K562 (cell line): ENCODE results near the gene RNPEP. TPM values are rescaled to one million over a fixed set of nuclear protein-coding genes. Genes with fewer than 3 reads are reported as not detected.

Source experiments
- ATAC-seq: fragments of 200-7000 bp; cut with Tn5 transposase; 3 replicates; pipeline ENCODE4 v1.9.1; 2020; ENCODE audit warnings: moderate library complexity
- BruUV-seq: library from RNA; stranded (reverse); fragments of 400-500 nt; replicated peaks from 2 replicates; lab custom pipeline; 2021; lab: Mats Ljungman, UMichigan
- CTCF ChIA-PET: fragments of 300-600 bp; formaldehyde crosslinking; extraction: SDS; loops from one replicate; lab custom pipeline; 2021; ENCODE audit warnings: low intra/inter-chr PET ratio; lab: Yijun Ruan, JAX
- POLR2A ChIA-PET: fragments of 300-600, 350-650 bp; sonication (Branson Sonifier 250); formaldehyde crosslinking; extraction: SDS; loops from one replicate; lab custom pipeline; 2021; ENCODE audit warnings: antibody characterized with exemption, inconsistent platforms; lab: Yijun Ruan, JAX
- DNase-seq, 4 experiments: peaks; one replicate each; pipeline versions ENCODE4 v3.0.0 to v3.0.0-alpha.2; 2011 to 2018; ENCODE audit warnings: low spot score in 3 of 4, mixed read lengths in 3 of 4; ENCODE audit errors: extremely low read depth in 1 of 4
- FAIRE-seq: peaks from 2 replicates; lab custom pipeline; 2011; peaks lifted over from hg19 to GRCh38; lab: Jason Lieb, UNC
- H2AFZ ChIP-seq: 2 replicates; pipeline ENCODE4 v1.6.0; 2011; ENCODE audit warnings: low read depth, low read length, control low read depth, inconsistent platforms
- H3K27ac ChIP-seq: fragments of 200-600 bp; 3 replicates; pipeline ENCODE4 v1.8.0; 2011; ENCODE audit warnings: low read depth, mild to moderate bottlenecking, control low read depth, inconsistent platforms, low read length, moderate library complexity, mixed read lengths; ENCODE audit errors: extremely low read depth
- H3K27me3 ChIP-seq, 2 experiments: fragments of 300-600 bp in 1 of 2; 2 replicates in 1 of 2; 3 replicates in 1 of 2; pipeline versions ENCODE4 v1.6.0 to v1.8.0; 2011; ENCODE audit warnings: inconsistent platforms in 2 of 2, low read length in 2 of 2, mild to moderate bottlenecking in 1 of 2, mixed read lengths in 1 of 2, moderate library complexity in 1 of 2; ENCODE audit not compliant: control insufficient read depth in 2 of 2, insufficient read depth in 2 of 2
- H3K36me3 ChIP-seq: fragments of 300-600 bp; 3 replicates; pipeline ENCODE4 v1.8.0; 2011; ENCODE audit warnings: mild to moderate bottlenecking, low read length, inconsistent platforms; ENCODE audit not compliant: control insufficient read depth, insufficient read depth
- H3K4me1 ChIP-seq, 2 experiments: fragments of 200-600 bp in 1 of 2; replicated peaks in 1 of 2; 2 replicates in 1 of 2; 3 replicates in 1 of 2; pipeline versions ENCODE4 v1.5.1 to v1.8.0; 2011; ENCODE audit warnings: inconsistent platforms in 2 of 2, low read length in 2 of 2, mild to moderate bottlenecking in 1 of 2, mixed read lengths in 1 of 2, moderate library complexity in 1 of 2; ENCODE audit not compliant: control insufficient read depth in 2 of 2, insufficient read depth in 2 of 2
- H3K4me2 ChIP-seq: 2 replicates; pipeline ENCODE4 v1.6.1; 2011; ENCODE audit warnings: low read length, control low read depth, inconsistent platforms, mixed read lengths; ENCODE audit not compliant: insufficient read depth
- H3K4me3 ChIP-seq: fragments of 200-600 bp; sonication (generic), shearing (Covaris generic); 2 replicates; pipeline ENCODE4 v1.5.1; 2016; ENCODE audit warnings: control low read depth, inconsistent platforms
- H3K79me2 ChIP-seq: fragments of 200-600 bp; 3 replicates; pipeline ENCODE4 v1.8.0; 2011; ENCODE audit warnings: low read length, inconsistent platforms; ENCODE audit not compliant: control insufficient read depth, insufficient read depth
- H3K9ac ChIP-seq, 2 experiments: 2 replicates each; pipeline versions ENCODE4 v1.6.0 to v1.6.1; 2011; ENCODE audit warnings: low read depth in 2 of 2, low read length in 2 of 2, control low read depth in 1 of 2, inconsistent platforms in 1 of 2, mild to moderate bottlenecking in 1 of 2, mixed read lengths in 1 of 2; ENCODE audit not compliant: insufficient read depth in 1 of 2
- H3K9me1 ChIP-seq: one replicate; pipeline ENCODE4 v1.6.0; 2011; ENCODE audit warnings: inconsistent platforms, mild to moderate bottlenecking, low read length, moderate library complexity; ENCODE audit not compliant: control insufficient read depth, insufficient read depth
- H3K9me3 ChIP-seq: replicated peaks from 2 replicates; pipeline ENCODE4 v1.5.1; 2011; ENCODE audit warnings: low read depth, low read length, inconsistent platforms; ENCODE audit not compliant: control insufficient read depth, insufficient read depth
- H4K20me1 ChIP-seq: replicated peaks from 2 replicates; pipeline ENCODE4 v1.6.1; 2011; ENCODE audit warnings: low read length, inconsistent platforms, mixed read lengths; ENCODE audit not compliant: control insufficient read depth, insufficient read depth
- ARID1B ChIP-seq: fragments of 450-650 bp; IDR thresholded peaks from 2 replicates; pipeline ENCODE4 v1.6.1; 2016; ENCODE audit warnings: antibody characterized with exemption, mild to moderate bottlenecking, inconsistent platforms
- CBFA2T3 ChIP-seq: fragments of 450-650 bp; IDR thresholded peaks from 2 replicates; pipeline ENCODE4 v1.6.1; 2017
- DPF2 ChIP-seq: fragments of 450-650 bp; IDR thresholded peaks from 2 replicates; pipeline ENCODE4 v1.6.1; 2016
- EGR1 ChIP-seq: fragments of 450-650 bp; conservative IDR thresholded peaks from 2 replicates; pipeline ENCODE4 v1.6.1; 2017; ENCODE audit warnings: mild to moderate bottlenecking
- GATAD2B ChIP-seq: fragments of 450-650 bp; IDR thresholded peaks from 2 replicates; pipeline ENCODE4 v1.6.1; 2017; ENCODE audit warnings: mild to moderate bottlenecking, borderline replicate concordance
- HDAC1 ChIP-seq, 2 experiments: fragments of 450-650 bp; IDR thresholded peaks; 2 replicates each; pipeline ENCODE4 v1.6.1; 2016 to 2017; ENCODE audit warnings: inconsistent platforms in 1 of 2, mild to moderate bottlenecking in 1 of 2, moderate library complexity in 1 of 2
- HLTF ChIP-seq: fragments of 450-650 bp; IDR thresholded peaks from 2 replicates; pipeline ENCODE4 v1.6.1; 2016
- IRF2 ChIP-seq: sonication (generic); formaldehyde crosslinking; IDR thresholded peaks from 2 replicates; pipeline ENCODE4 v1.8.1; 2022; ENCODE audit warnings: mild to moderate bottlenecking, missing genetic modification reagents
- NBN ChIP-seq: fragments of 450-650 bp; IDR thresholded peaks from 2 replicates; pipeline ENCODE4 v1.6.1; 2016; ENCODE audit warnings: low read depth, mild to moderate bottlenecking
- RBFOX2 ChIP-seq: fragments of 200-400 bp; formaldehyde crosslinking; IDR thresholded peaks from 2 replicates; pipeline ENCODE4 v1.6.1; 2017; ENCODE audit warnings: low read depth, mild to moderate bottlenecking, low read length, moderate library complexity
- RFX1 ChIP-seq: fragments of 450-650 bp; IDR thresholded peaks from 2 replicates; pipeline ENCODE4 v1.6.1; 2016; ENCODE audit warnings: mild to moderate bottlenecking, moderate library complexity
- SIN3A ChIP-seq, 2 experiments: fragments of 150-350 bp in 1 of 2; IDR thresholded peaks; 2 replicates each; pipeline ENCODE4 v1.6.1; 2011 to 2016; ENCODE audit warnings: borderline replicate concordance in 2 of 2, low read depth in 2 of 2, low read length in 2 of 2, mild to moderate bottlenecking in 2 of 2, moderate library complexity in 2 of 2; ENCODE audit not compliant: control insufficient read depth in 1 of 2
- TCF7L2 ChIP-seq: fragments of 150-350 bp; IDR thresholded peaks from 2 replicates; pipeline ENCODE4 v1.6.1; 2016; ENCODE audit warnings: low read depth, mild to moderate bottlenecking, low read length, moderate library complexity
- ZNF431 ChIP-seq: sonication (generic); formaldehyde crosslinking; IDR thresholded peaks from 2 replicates; pipeline ENCODE4 v1.8.0; 2022; ENCODE audit warnings: mild to moderate bottlenecking, missing genetic modification reagents
- ZNF830 ChIP-seq: fragments of 250-450 bp; sonication (Bioruptor Pico); IDR thresholded peaks from 2 replicates; pipeline ENCODE4 v1.5.0; 2021; ENCODE audit warnings: mild to moderate bottlenecking
- WGBS: fragments of 100-300 bp; shearing (Covaris generic); methylation state at CpG from one replicate; pipeline ENCODE4 v1.1.6; 2016; ENCODE audit warnings: low coverage, mixed read lengths; ENCODE audit not compliant: insufficient coverage; ENCODE audit errors: missing lambda C conversion rate; 5-methylcytosine and 5-hydroxymethylcytosine counted together
- in situ Hi-C: fragments of 300-500 bp; cut with MboI; formaldehyde crosslinking; loops from 4 replicates; pipeline ENCODE4 v1.15.0; 2018; ENCODE audit warnings: inconsistent platforms, mixed read lengths
- intact Hi-C: fragments of 100-400 bp; cut with micrococcal nuclease; formaldehyde crosslinking; loops from 2 replicates; pipeline ENCODE4 v1.14.2; 2022
- polyA plus RNA-seq, 8 experiments: library from polyadenylated mRNA; depleted of rRNA in 4 of 8; stranded (reverse) in 5 of 8; unstranded in 3 of 8; fragments of >200 nt; fragmentation: Nextera tagmentation in 2 of 8; fragmentation: Illumina TruSeq in 1 of 8; extraction: Ambion mirVana in 2 of 8; extraction: Trizol in 1 of 8; gene quantifications; 2 replicates each; pipeline versions ENCODE4 v1.2.1 to v1.2.3, GENCODE V29; 2011 to 2014; ENCODE audit warnings: inconsistent platforms in 1 of 8, missing spikeins in 1 of 8
- total RNA-seq, 7 experiments: library from RNA; depleted of rRNA in 6 of 7; stranded (reverse); fragments of >200 nt in 6 of 7; fragmentation: Illumina TruSeq in 2 of 7; extraction: Trizol in 2 of 7; gene quantifications; 2 replicates each; pipeline versions ENCODE4 v1.2.1 to v1.2.3, GENCODE V29; 2011 to 2021; ENCODE audit warnings: low replicate concordance in 1 of 7
- TF ChIP-seq, protein P1 (sequence below): sonication (generic); formaldehyde crosslinking; IDR thresholded peaks from 2 replicates; pipeline ENCODE4 v1.8.0; 2022; ENCODE audit warnings: missing genetic modification reagents, mild to moderate bottlenecking, borderline replicate concordance
- TF ChIP-seq, protein P2 (sequence below), 2 experiments: fragments of 450-650 bp; IDR thresholded peaks; 2 replicates each; pipeline ENCODE4 v1.6.1; 2016
- TF ChIP-seq, protein P3 (sequence below): sonication (generic); formaldehyde crosslinking; IDR thresholded peaks from 2 replicates; pipeline ENCODE4 v1.8.1; 2023; ENCODE audit warnings: mild to moderate bottlenecking, missing genetic modification reagents

The RNPEP gene
- total and polyA plus RNA-seq, 9 of the 15 experiments (the other 6 are each of a cell fraction or from before 2014, with no cell fraction given) = 27.5 to 131 (median 63.4) TPM

DNA sequence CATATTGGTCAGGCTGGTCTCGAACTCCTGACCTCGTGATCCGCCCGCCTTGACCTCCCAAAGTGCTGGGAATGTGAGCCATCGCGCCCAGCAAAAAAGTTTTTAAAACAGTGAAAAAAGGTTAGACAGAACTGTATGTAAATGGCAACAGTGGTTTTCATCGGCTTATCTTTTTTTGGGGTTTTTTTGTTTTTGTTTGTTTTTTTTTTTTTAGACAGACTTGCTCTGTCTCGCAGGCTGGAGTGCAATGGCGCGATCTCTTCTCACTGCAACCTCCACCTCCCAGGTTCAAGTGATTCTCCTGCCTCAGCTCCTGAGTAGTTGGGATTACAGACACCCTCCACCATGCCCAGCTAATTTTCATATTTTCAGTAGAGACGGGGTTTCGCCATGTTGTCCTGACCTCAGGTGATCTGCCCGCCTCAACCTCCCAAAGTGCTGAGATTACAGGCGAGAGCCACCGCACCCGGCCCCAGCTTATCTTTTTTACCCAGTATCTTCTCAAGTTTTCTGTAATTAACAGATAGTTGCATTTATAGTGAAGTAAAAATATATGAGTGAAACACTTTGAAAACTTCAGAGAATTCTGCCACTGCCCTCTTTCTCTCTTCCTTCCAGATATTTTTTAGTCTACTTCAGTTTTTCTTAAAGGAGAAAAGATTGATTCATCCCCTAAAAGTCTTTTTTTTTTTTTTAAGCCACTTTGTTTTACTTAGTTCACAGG, 14.1 kb upstream of the RNPEP start:
- no peaks in the 10 kb centered on the region for H3K27me3 ChIP-seq
- no peaks in the 10 kb centered on the region for H3K9me1 ChIP-seq
- H4K20me1 ChIP-seq = no peaks in the 10 kb centered on the region; the same call in none of the 2 replicates
- H3K27ac ChIP-seq = no peak overlapping the region
- H3K79me2 ChIP-seq = peaks cover 26% of the 10 kb centered on the region
- in situ Hi-C loops = no loop called here
- no peak overlapping the region for H3K9ac ChIP-seq
- H3K4me2 ChIP-seq = no peak overlapping the region
- WGBS = 63% methylated on average over 16 of the region's 16 CpGs
- H3K9me3 ChIP-seq = no peaks in the 10 kb centered on the region
- ChIA-PET POLR2A (interaction anchor here (0.6 to 2.4 kb wide), 15 partner anchors 11 to 439 kb away, joined by 3 to 9 read pairs (median 3); partner anchors contain the start of genes RNPEP and TIMM17A), CTCF (interaction anchor here (1.0 kb wide), 1 partner anchor 73 kb away, joined by 3 read pairs; no protein-coding TSS in a partner anchor)
- peaks cover 68% of the 10 kb centered on the region for H3K36me3 ChIP-seq
- ATAC-seq (no peak), DNase-seq (no peak), FAIRE-seq (no peak)
- no peaks in the 10 kb centered on the region; a peak in 1 of 5 replicates for H3K4me1 ChIP-seq
- intact Hi-C loops = loop anchor here (2.0 kb wide), 1 partner anchor 14 kb away; the partner anchor contains the start of gene TIMM17A
- no TSS peak for BruUV-seq
- H2AFZ ChIP-seq = no peak overlapping the region
- no peak overlapping the region for H3K4me3 ChIP-seq
- TF ChIP-seq ARID1B = 0 out of 2 replicates have a peak, but pooled peaks have one; percentile 20
- TF ChIP-seq, protein P1, sequence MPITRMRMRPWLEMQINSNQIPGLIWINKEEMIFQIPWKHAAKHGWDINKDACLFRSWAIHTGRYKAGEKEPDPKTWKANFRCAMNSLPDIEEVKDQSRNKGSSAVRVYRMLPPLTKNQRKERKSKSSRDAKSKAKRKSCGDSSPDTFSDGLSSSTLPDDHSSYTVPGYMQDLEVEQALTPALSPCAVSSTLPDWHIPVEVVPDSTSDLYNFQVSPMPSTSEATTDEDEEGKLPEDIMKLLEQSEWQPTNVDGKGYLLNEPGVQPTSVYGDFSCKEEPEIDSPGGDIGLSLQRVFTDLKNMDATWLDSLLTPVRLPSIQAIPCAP = 0 out of 2 replicates have a peak, but pooled peaks have one; percentile 57
- peak in 1 of 2 experiments; percentile 78; a peak in 1 of 4 replicates for TF ChIP-seq HDAC1 (IDR thresholded peaks at IDR 0.05)
- 0 out of 2 replicates have a peak, but pooled peaks have one; percentile 16 for TF ChIP-seq DPF2
- TF ChIP-seq ZNF431 = 0 out of 2 replicates have a peak, but pooled peaks have one; percentile 36
- TF ChIP-seq NBN = 0 out of 2 replicates have a peak, but pooled peaks have one; percentile 41
- no peak for TF ChIP-seq IRF2 (CRISPR knock-in tag)
- no peak for TF ChIP-seq GATAD2B
- TF ChIP-seq RFX1 = no peak
- TF ChIP-seq RBFOX2 = 0 out of 2 replicates have a peak, but pooled peaks have one; percentile 34
- 0 out of 2 replicates have a peak, but pooled peaks have one; percentile 20 for TF ChIP-seq CBFA2T3
- no peak for TF ChIP-seq ZNF830 (CRISPR knock-in tag)
- no peak for TF ChIP-seq EGR1
- TF ChIP-seq HLTF = peak; percentile 89; the same call in 1 of the 2 replicates
- TF ChIP-seq, protein P2, sequence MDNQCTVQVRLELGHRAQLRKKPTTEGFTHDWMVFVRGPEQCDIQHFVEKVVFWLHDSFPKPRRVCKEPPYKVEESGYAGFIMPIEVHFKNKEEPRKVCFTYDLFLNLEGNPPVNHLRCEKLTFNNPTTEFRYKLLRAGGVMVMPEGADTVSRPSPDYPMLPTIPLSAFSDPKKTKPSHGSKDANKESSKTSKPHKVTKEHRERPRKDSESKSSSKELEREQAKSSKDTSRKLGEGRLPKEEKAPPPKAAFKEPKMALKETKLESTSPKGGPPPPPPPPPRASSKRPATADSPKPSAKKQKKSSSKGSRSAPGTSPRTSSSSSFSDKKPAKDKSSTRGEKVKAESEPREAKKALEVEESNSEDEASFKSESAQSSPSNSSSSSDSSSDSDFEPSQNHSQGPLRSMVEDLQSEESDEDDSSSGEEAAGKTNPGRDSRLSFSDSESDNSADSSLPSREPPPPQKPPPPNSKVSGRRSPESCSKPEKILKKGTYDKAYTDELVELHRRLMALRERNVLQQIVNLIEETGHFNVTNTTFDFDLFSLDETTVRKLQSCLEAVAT (IDR thresholded peaks at IDR 0.05) = peak in 1 of 2 experiments; percentile 77; a peak in 1 of 4 replicates
- TF ChIP-seq SIN3A (IDR thresholded peaks at IDR 0.05; ENCODE audit: borderline replicate concordance in 2 of 2, control insufficient read depth in 1 of 2, low read depth in 2 of 2, low read length in 2 of 2) = no peak
- no peak for TF ChIP-seq TCF7L2
- TF ChIP-seq, protein P3, sequence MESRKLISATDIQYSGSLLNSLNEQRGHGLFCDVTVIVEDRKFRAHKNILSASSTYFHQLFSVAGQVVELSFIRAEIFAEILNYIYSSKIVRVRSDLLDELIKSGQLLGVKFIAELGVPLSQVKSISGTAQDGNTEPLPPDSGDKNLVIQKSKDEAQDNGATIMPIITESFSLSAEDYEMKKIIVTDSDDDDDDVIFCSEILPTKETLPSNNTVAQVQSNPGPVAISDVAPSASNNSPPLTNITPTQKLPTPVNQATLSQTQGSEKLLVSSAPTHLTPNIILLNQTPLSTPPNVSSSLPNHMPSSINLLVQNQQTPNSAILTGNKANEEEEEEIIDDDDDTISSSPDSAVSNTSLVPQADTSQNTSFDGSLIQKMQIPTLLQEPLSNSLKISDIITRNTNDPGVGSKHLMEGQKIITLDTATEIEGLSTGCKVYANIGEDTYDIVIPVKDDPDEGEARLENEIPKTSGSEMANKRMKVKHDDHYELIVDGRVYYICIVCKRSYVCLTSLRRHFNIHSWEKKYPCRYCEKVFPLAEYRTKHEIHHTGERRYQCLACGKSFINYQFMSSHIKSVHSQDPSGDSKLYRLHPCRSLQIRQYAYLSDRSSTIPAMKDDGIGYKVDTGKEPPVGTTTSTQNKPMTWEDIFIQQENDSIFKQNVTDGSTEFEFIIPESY (CRISPR knock-in tag) = peak; percentile 87
